ENCODE data around the gene SNAI3.

Gene SNAI3

GRCh38 chr16:88686439-88687253 is at the start of gene SNAI3:
Gene SNAI3, minus strand, starts transcription at chr16:88686507. Its CDS starts 101 bp downstream, at chr16:88686406.
- peak; percentile 51 for DNase-seq (ENCODE audit: low read depth)
- no peak for TF ChIP-seq CTCF (conservative IDR thresholded peaks at IDR 0.05; ENCODE audit: low read depth, low read length)
- peak within 1 kb of the TSS; percentile 47 for H3K4me3 ChIP-seq (ENCODE audit: low read depth, low read length)

GRCh38 chr16:88736088-88736487 is 49.8 kb upstream of the SNAI3 start:
- no peak overlapping the region for H3K4me3 ChIP-seq (ENCODE audit: low read depth, low read length)
- DNase-seq (ENCODE audit: low read depth) = no peak
- no peak for TF ChIP-seq CTCF (conservative IDR thresholded peaks at IDR 0.05; ENCODE audit: low read depth, low read length)

GRCh38 chr16:88735616-88736015 is 49.3 kb upstream of the SNAI3 start:
- no peak for TF ChIP-seq CTCF (conservative IDR thresholded peaks at IDR 0.05; ENCODE audit: low read depth, low read length)
- H3K4me3 ChIP-seq (ENCODE audit: low read depth, low read length) = no peak overlapping the region
- DNase-seq (ENCODE audit: low read depth) = no peak

- no peak overlapping the region for H3K4me3 ChIP-seq (ENCODE audit: low read depth, low read length)
- no peak for TF ChIP-seq CTCF (conservative IDR thresholded peaks at IDR 0.05; ENCODE audit: low read depth, low read length)
- DNase-seq (ENCODE audit: low read depth) = no peak
Observed at GRCh38 chr16:88735121-88735520, 48.8 kb upstream of the SNAI3 start.

- H3K4me3 ChIP-seq (ENCODE audit: low read depth, low read length) = no peak overlapping the region
- no peak for TF ChIP-seq CTCF (conservative IDR thresholded peaks at IDR 0.05; ENCODE audit: low read depth, low read length)
- DNase-seq (ENCODE audit: low read depth) = no peak
Observed at GRCh38 chr16:88734361-88734728, 48.0 kb upstream of the SNAI3 start.

GRCh38 chr16:88733630-88734360 is 47.5 kb upstream of the SNAI3 start:
- no peak overlapping the region for H3K4me3 ChIP-seq (ENCODE audit: low read depth, low read length)
- DNase-seq (ENCODE audit: low read depth) = no peak
- no peak for TF ChIP-seq CTCF (conservative IDR thresholded peaks at IDR 0.05; ENCODE audit: low read depth, low read length)
